Liver (tissue), 9 donors: Measurements from ENCODE around the gene WRAP73. TPM values are rescaled to one million over a fixed set of nuclear protein-coding genes. Genes with fewer than 3 reads are reported as not detected.

Experiments
- DNase-seq: peaks from one replicate; pipeline ENCODE4 v3.0.0-alpha.2; 2017; ENCODE audit warnings: low spot score
- H3K27ac ChIP-seq, 2 donors: one replicate each; pipeline ENCODE4 v1.7.0; 2013; ENCODE audit warnings: inconsistent platforms in 2 of 2, low read length in 2 of 2, control low read depth in 1 of 2, low read depth in 1 of 2, mild to moderate bottlenecking in 1 of 2
- H3K27me3 ChIP-seq, 4 donors: one replicate each; pipeline versions ENCODE4 v1.6.1 to v1.7.0; 2013; ENCODE audit warnings: low read length in 3 of 4, inconsistent platforms in 1 of 4, mild to moderate bottlenecking in 1 of 4, moderate library complexity in 1 of 4; ENCODE audit not compliant: control insufficient read depth in 4 of 4, insufficient read depth in 4 of 4
- H3K36me3 ChIP-seq, 4 donors: one replicate each; pipeline versions ENCODE4 v1.6.1 to v1.7.0; 2013; ENCODE audit warnings: low read length in 3 of 4, mild to moderate bottlenecking in 3 of 4, low read depth in 1 of 4, moderate library complexity in 1 of 4; ENCODE audit not compliant: control insufficient read depth in 4 of 4, insufficient read depth in 3 of 4
- H3K4me1 ChIP-seq, 4 donors: one replicate each; pipeline versions ENCODE4 v1.6.1 to v1.7.0; 2013; ENCODE audit warnings: low read length in 3 of 4, mild to moderate bottlenecking in 3 of 4, moderate library complexity in 1 of 4; ENCODE audit not compliant: control insufficient read depth in 4 of 4, insufficient read depth in 4 of 4
- H3K4me3 ChIP-seq, 3 donors: one replicate each; pipeline versions ENCODE4 v1.6.1 to v1.7.0; 2013; ENCODE audit warnings: low read length in 3 of 3, control low read depth in 1 of 3, low read depth in 1 of 3, mild to moderate bottlenecking in 1 of 3
- H3K9ac ChIP-seq, 2 donors: one replicate each; pipeline ENCODE4 v1.7.0; 2013; ENCODE audit warnings: low read length in 2 of 2, mild to moderate bottlenecking in 2 of 2, moderate library complexity in 2 of 2, control low read depth in 1 of 2, low read depth in 1 of 2
- H3K9me3 ChIP-seq, 4 donors: one replicate each; pipeline versions ENCODE4 v1.6.1 to v1.7.0; 2013; ENCODE audit warnings: low read length in 3 of 4; ENCODE audit not compliant: control insufficient read depth in 4 of 4
- ATF3 ChIP-seq: IDR thresholded peaks from 2 replicates; pipeline ENCODE4 v1.6.1; 2016; ENCODE audit warnings: antibody characterized with exemption
- CTCF ChIP-seq: fragments of 150-350 bp; IDR thresholded peaks from 2 replicates; pipeline ENCODE4 v1.5.1; 2017; ENCODE audit warnings: improper control_type of control experiment, low read depth, low read length; ENCODE audit not compliant: missing input control
- EGR1 ChIP-seq, 2 donors: IDR thresholded peaks; 2 replicates each; pipeline ENCODE4 v1.6.1; 2016 to 2018; ENCODE audit warnings: antibody characterized with exemption in 2 of 2, low read depth in 2 of 2
- FOXA1 ChIP-seq: IDR thresholded peaks from 2 replicates; pipeline ENCODE4 v1.6.1; 2016; ENCODE audit warnings: antibody characterized with exemption
- FOXA2 ChIP-seq: IDR thresholded peaks from 2 replicates; pipeline ENCODE4 v1.6.1; 2016; ENCODE audit warnings: antibody characterized with exemption
- GABPA ChIP-seq, 2 donors: IDR thresholded peaks in 1 of 2; conservative IDR thresholded peaks in 1 of 2; 2 replicates each; pipeline ENCODE4 v1.6.1; 2016; ENCODE audit warnings: antibody characterized with exemption in 2 of 2, mild to moderate bottlenecking in 1 of 2, moderate library complexity in 1 of 2
- HNF4A ChIP-seq, 2 donors: conservative IDR thresholded peaks; 2 replicates each; pipeline ENCODE4 v1.6.1; 2016; ENCODE audit warnings: antibody characterized with exemption in 2 of 2, mild to moderate bottlenecking in 2 of 2
- MAX ChIP-seq: IDR thresholded peaks from 2 replicates; pipeline ENCODE4 v1.6.1; 2016; ENCODE audit warnings: antibody characterized with exemption
- NR2F2 ChIP-seq: IDR thresholded peaks from 2 replicates; pipeline ENCODE4 v1.6.1; 2016; ENCODE audit warnings: antibody characterized with exemption
- RAD21 ChIP-seq, 2 donors: IDR thresholded peaks; 2 replicates each; pipeline ENCODE4 v1.6.1; 2016; ENCODE audit warnings: antibody characterized with exemption in 2 of 2, mild to moderate bottlenecking in 2 of 2
- RXRA ChIP-seq, 2 donors: IDR thresholded peaks; 2 replicates each; pipeline ENCODE4 v1.6.1; 2017 to 2018; ENCODE audit warnings: antibody characterized with exemption in 2 of 2, mild to moderate bottlenecking in 1 of 2
- SP1 ChIP-seq: IDR thresholded peaks from 2 replicates; pipeline ENCODE4 v1.6.1; 2018; ENCODE audit warnings: antibody characterized with exemption, mild to moderate bottlenecking
- ZBTB33 ChIP-seq: IDR thresholded peaks from 2 replicates; pipeline ENCODE4 v1.6.1; 2016; ENCODE audit warnings: antibody characterized with exemption
- WGBS: extraction: QIAGEN DNeasy Blood & Tissue Kit; methylation state at CpG from one replicate; pipeline ENCODE4 v1.1.7; 2013; 5-methylcytosine and 5-hydroxymethylcytosine counted together
- polyA plus RNA-seq, 2 donors: library from polyadenylated mRNA; stranded (reverse) in 1 of 2; unstranded in 1 of 2; fragments of 200-250 nt in 1 of 2; fragments of >200 nt in 1 of 2; fragmentation: Nextera tagmentation in 1 of 2; extraction: Ambion mirVana in 1 of 2; gene quantifications; one replicate each; pipeline versions ENCODE4 v1.2.1 to v1.2.3, GENCODE V29; 2013 to 2015
- total RNA-seq, 2 donors: library from RNA; depleted of rRNA; stranded (reverse); fragments of >200 nt; gene quantifications; one replicate each; pipeline ENCODE4 v1.2.3, GENCODE V29; 2014
- donor health status: healthy.
- donor health status: healthy.
- donor health status: healthy.
- donor health status: healthy.
- donor health status: healthy.

WRAP73 gene
- total and polyA plus RNA-seq, 4 donors = 7.6 to 14.6 (median 10.0) TPM

GRCh38 chr1:3642919-3643675 is 6.8 kb downstream of the WRAP73 start:
- H3K9me3 ChIP-seq = no peaks in the 10 kb centered on the region
- H3K4me1 ChIP-seq = no peaks in the 10 kb centered on the region
- no peak overlapping the region for H3K27ac ChIP-seq
- H3K36me3 ChIP-seq = peaks cover 14 to 32% (median 21%) of the 10 kb centered on the region in 4 donors
- no peak overlapping the region for H3K4me3 ChIP-seq
- WGBS = 96% methylated on average over 42 of the region's 43 CpGs
- TF ChIP-seq CTCF (no peak), RXRA (IDR thresholded peaks at IDR 0.05) (no peak), FOXA2 (no peak), MAX (no peak), EGR1 (IDR thresholded peaks at IDR 0.05; ENCODE audit: low read depth in 2 of 2) (no peak), SP1 (no peak), NR2F2 (no peak), HNF4A (conservative IDR thresholded peaks at IDR 0.05) (no peak), GABPA (IDR thresholded peaks at IDR 0.05 in 1 of 2, conservative IDR thresholded peaks at IDR 0.05 in 1 of 2) (no peak)
- H3K27me3 ChIP-seq = no peaks in the 10 kb centered on the region
- DNase-seq = no peak
- H3K9ac ChIP-seq = no peak overlapping the region

GRCh38 chr1:3641816-3642215 is 8.1 kb downstream of the WRAP73 start:
- H3K27me3 ChIP-seq = no peaks in the 10 kb centered on the region
- H3K4me1 ChIP-seq = no peaks in the 10 kb centered on the region
- peaks cover 12 to 38% (median 29%) of the 10 kb centered on the region in 4 donors for H3K36me3 ChIP-seq
- no peak for TF ChIP-seq RAD21 (IDR thresholded peaks at IDR 0.05)
- no peak for TF ChIP-seq NR2F2
- no peak for TF ChIP-seq FOXA2
- TF ChIP-seq ZBTB33 = no peak
- no peak for TF ChIP-seq MAX
- TF ChIP-seq ATF3 = no peak
- TF ChIP-seq EGR1 (IDR thresholded peaks at IDR 0.05; ENCODE audit: low read depth in 2 of 2) = no peak
- no peak for TF ChIP-seq HNF4A (conservative IDR thresholded peaks at IDR 0.05)
- TF ChIP-seq FOXA1 = no peak
- H3K4me3 ChIP-seq = no peak overlapping the region
- no peak for DNase-seq
- no peaks in the 10 kb centered on the region for H3K9me3 ChIP-seq
- WGBS = 96% methylated on average over 11 of the region's 11 CpGs
- no peak overlapping the region for H3K27ac ChIP-seq
- no peak overlapping the region for H3K9ac ChIP-seq
